Kidney (tissue), 14 donors: Measurements from ENCODE around the gene DYNLT2B. TPM values are rescaled to one million over a fixed set of nuclear protein-coding genes. Genes with fewer than 3 reads are reported as not detected.

Source experiments
- DNase-seq, 5 donors: peaks; one replicate each; pipeline ENCODE4 v3.0.0-alpha.2; 2013 to 2020
- FAIRE-seq: peaks from 2 replicates; lab custom pipeline; 2012; peaks lifted over from hg19 to GRCh38; lab: Jason Lieb, UNC
- H3K27ac ChIP-seq, 2 donors: one replicate each; pipeline ENCODE4 v1.7.0; 2013; ENCODE audit warnings: low read depth in 2 of 2, low read length in 2 of 2, inconsistent platforms in 1 of 2
- H3K27me3 ChIP-seq: one replicate; pipeline ENCODE4 v1.7.1; 2013; ENCODE audit warnings: low read length, inconsistent platforms; ENCODE audit not compliant: control insufficient read depth, insufficient read depth
- H3K36me3 ChIP-seq, 3 donors: one replicate each; pipeline versions ENCODE4 v1.7.0 to v1.7.1; 2013; ENCODE audit warnings: low read length in 3 of 3, control low read depth in 1 of 3, inconsistent platforms in 1 of 3; ENCODE audit not compliant: insufficient read depth in 3 of 3, control insufficient read depth in 2 of 3
- H3K4me1 ChIP-seq, 3 donors: one replicate each; pipeline versions ENCODE4 v1.7.0 to v1.7.1; 2013; ENCODE audit warnings: low read length in 3 of 3, inconsistent platforms in 1 of 3, low read depth in 1 of 3; ENCODE audit not compliant: control insufficient read depth in 2 of 3, insufficient read depth in 2 of 3
- H3K4me3 ChIP-seq, 3 donors: one replicate each; pipeline versions ENCODE4 v1.7.0 to v1.8.1; 2013; ENCODE audit warnings: low read length in 3 of 3, control low read depth in 1 of 3, inconsistent platforms in 1 of 3
- H3K9ac ChIP-seq, 3 donors: one replicate each; pipeline versions ENCODE4 v1.7.0 to v1.7.1; 2013; ENCODE audit warnings: low read length in 3 of 3, control low read depth in 1 of 3, inconsistent platforms in 1 of 3
- H3K9me3 ChIP-seq, 3 donors: one replicate each; pipeline versions ENCODE4 v1.7.0 to v1.7.1; 2013; ENCODE audit warnings: low read length in 3 of 3, control low read depth in 1 of 3, inconsistent platforms in 1 of 3; ENCODE audit not compliant: control insufficient read depth in 2 of 3, insufficient read depth in 1 of 3
- intact Hi-C: fragments of 100-400 bp; cut with DNase I; formaldehyde crosslinking; loops from one replicate; pipeline ENCODE4 v1.11.1; 2022
- polyA plus RNA-seq: library from polyadenylated mRNA; stranded (reverse); fragments of 350-450 nt; fragmentation: Illumina TruSeq; extraction: RNeasy Lipid Tissue Mini Kit (QIAGEN cat#74804); gene quantifications from one replicate; pipeline ENCODE4 v1.2.3, GENCODE V29; 2014; ENCODE audit warnings: low read depth, low replicate concordance; ENCODE audit not compliant: insufficient read depth
- total RNA-seq: library from RNA; stranded (reverse); fragmentation: NEBNext Ultra II Directional; extraction: Animal tissue kit (Norgen Biotek cat#: 25700); gene quantifications from one replicate; pipeline ENCODE4 v1.2.1, GENCODE V29; 2021
- TF ChIP-seq, protein P1 (sequence below): IDR thresholded peaks from 3 replicates; pipeline ENCODE4 v1.5.1; 2012; ENCODE audit warnings: mild to moderate bottlenecking, moderate library complexity, borderline replicate concordance; ENCODE audit not compliant: insufficient read depth; ENCODE audit errors: extremely low read depth
- donor health status: control.
- donor health status: control.
- donor health status: control.
- donor health status: control.
- donor health status: control.
- donor health status: DM: yes; HTN: yes; CAD: no.
- donor health status: Normal renal cell carcinoma (clear cell type).

Gene DYNLT2B
- total and polyA plus RNA-seq, 2 donors from 2014 or later, result 10.5 to 41.8 TPM

GRCh38 chr3:196332168-196332567, 14.1 kb upstream of the DYNLT2B start:
- intact Hi-C loops, result no loop called here
- H3K36me3 ChIP-seq, result no peaks in the 10 kb centered on the region
- H3K9ac ChIP-seq, result no peak overlapping the region
- no peak for DNase-seq
- TF ChIP-seq, protein P1, sequence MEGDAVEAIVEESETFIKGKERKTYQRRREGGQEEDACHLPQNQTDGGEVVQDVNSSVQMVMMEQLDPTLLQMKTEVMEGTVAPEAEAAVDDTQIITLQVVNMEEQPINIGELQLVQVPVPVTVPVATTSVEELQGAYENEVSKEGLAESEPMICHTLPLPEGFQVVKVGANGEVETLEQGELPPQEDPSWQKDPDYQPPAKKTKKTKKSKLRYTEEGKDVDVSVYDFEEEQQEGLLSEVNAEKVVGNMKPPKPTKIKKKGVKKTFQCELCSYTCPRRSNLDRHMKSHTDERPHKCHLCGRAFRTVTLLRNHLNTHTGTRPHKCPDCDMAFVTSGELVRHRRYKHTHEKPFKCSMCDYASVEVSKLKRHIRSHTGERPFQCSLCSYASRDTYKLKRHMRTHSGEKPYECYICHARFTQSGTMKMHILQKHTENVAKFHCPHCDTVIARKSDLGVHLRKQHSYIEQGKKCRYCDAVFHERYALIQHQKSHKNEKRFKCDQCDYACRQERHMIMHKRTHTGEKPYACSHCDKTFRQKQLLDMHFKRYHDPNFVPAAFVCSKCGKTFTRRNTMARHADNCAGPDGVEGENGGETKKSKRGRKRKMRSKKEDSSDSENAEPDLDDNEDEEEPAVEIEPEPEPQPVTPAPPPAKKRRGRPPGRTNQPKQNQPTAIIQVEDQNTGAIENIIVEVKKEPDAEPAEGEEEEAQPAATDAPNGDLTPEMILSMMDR, result no peak
- H3K9me3 ChIP-seq, result no peaks in the 10 kb centered on the region
- no peak overlapping the region for H3K4me3 ChIP-seq
- H3K27ac ChIP-seq, result no peak overlapping the region
- H3K27me3 ChIP-seq, result no peaks in the 10 kb centered on the region
- H3K4me1 ChIP-seq, result no peaks in the 10 kb centered on the region
- no peak for FAIRE-seq

GRCh38 chr3:196327405-196327804, 9.4 kb upstream of the DYNLT2B start:
- Histone ChIP-seq H3K4me1 (no peaks in the 10 kb centered on the region), H3K4me3 (no peak overlapping the region), H3K27me3 (no peaks in the 10 kb centered on the region), H3K36me3 (no peaks in the 10 kb centered on the region), H3K27ac (no peak overlapping the region), H3K9me3 (no peaks in the 10 kb centered on the region), H3K9ac (no peak overlapping the region)
- intact Hi-C loops, result no loop called here
- FAIRE-seq (no peak), DNase-seq (no peak)
- TF ChIP-seq, protein P1, result no peak

DNA sequence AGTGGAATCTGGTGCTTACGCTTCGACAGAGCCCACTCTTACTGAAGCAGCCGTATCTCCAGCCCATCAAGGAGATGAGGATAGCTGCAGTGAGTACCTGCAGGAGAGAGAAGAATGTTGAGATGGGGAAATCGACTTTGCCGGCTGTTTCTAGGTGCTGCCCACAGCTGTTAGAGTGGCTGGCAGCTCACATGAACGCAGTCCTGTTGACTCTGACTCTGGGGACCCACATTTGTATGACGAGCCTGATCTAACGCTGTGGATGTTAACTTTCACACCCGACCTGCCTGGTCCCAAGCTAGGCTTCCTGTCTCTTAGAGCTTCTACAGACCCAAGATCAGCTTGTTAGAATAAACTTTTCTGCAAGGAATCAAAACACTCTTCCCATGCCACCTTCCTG, 8.9 kb upstream of the DYNLT2B start:
- FAIRE-seq (no peak), DNase-seq (no peak)
- no peaks in the 10 kb centered on the region for H3K9me3 ChIP-seq
- H3K27me3 ChIP-seq, result no peaks in the 10 kb centered on the region
- H3K9ac ChIP-seq, result no peak overlapping the region
- H3K4me1 ChIP-seq, result no peaks in the 10 kb centered on the region
- H3K4me3 ChIP-seq, result no peak overlapping the region
- intact Hi-C loops, result no loop called here
- H3K27ac ChIP-seq, result no peak overlapping the region
- H3K36me3 ChIP-seq, result no peaks in the 10 kb centered on the region
- TF ChIP-seq, protein P1, result no peak

DNA sequence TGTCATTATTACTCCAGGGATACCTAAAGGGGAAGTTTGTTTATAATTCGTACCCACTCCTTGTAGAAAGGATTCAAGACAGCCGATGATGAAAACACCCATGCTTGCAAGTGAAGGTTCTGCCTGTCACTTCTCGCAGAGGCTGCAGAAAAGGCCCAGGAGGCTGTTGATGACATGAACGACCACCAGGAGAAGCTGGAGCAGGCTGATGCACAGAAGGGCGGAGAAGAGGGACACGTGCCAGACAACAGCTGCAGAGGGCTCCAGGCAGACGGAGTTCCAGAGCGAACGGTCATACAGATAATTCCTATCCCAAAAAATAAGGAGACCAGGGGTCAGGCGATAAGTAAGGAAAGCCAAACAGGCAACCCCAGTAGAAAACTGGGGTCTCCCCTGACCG, 5.7 kb upstream of the DYNLT2B start:
- Histone ChIP-seq H3K9ac (no peak overlapping the region), H3K9me3 (no peaks in the 10 kb centered on the region), H3K4me1 (no peaks in the 10 kb centered on the region), H3K36me3 (no peaks in the 10 kb centered on the region), H3K27ac (no peak overlapping the region), H3K27me3 (no peaks in the 10 kb centered on the region), H3K4me3 (no peak overlapping the region)
- intact Hi-C loops, result no loop called here
- DNase-seq (peak in 3 of 5 donors; percentile 29 to 65 (median 35)), FAIRE-seq (no peak)
- TF ChIP-seq, protein P1, result no peak
